Gastrocnemius medialis (tissue), 4 donors: Measurements from ENCODE around the gene GATAD1.

Experiments
- CTCF ChIP-seq, 5 experiments: fragments of 450-650 bp in 3 of 5; fragments of 200-600 bp in 2 of 5; sonication (generic) in 2 of 5; IDR thresholded peaks in 4 of 5; conservative IDR thresholded peaks in 1 of 5; 1 replicate in 4 of 5; 2 replicates in 1 of 5; pipeline ENCODE4 v1.5.1; 2016 to 2019; ENCODE audit warnings: antibody characterized with exemption in 5 of 5, mild to moderate bottlenecking in 3 of 5, moderate library complexity in 3 of 5
- POLR2A ChIP-seq, 2 donors: fragments of 450-650 bp; IDR thresholded peaks; one replicate each; pipeline ENCODE4 v1.6.1; 2017; ENCODE audit warnings: antibody characterized with exemption in 2 of 2, mild to moderate bottlenecking in 2 of 2, moderate library complexity in 2 of 2

GRCh38 chr7:92432299-92432946 lies 14.9 kb upstream of the GATAD1 start:
- TF ChIP-seq CTCF (IDR thresholded peaks at IDR 0.05 in 4 of 5, conservative IDR thresholded peaks at IDR 0.05 in 1 of 5) (no peak), POLR2A (IDR thresholded peaks at IDR 0.05) (no peak)
